GM19324 (cell line): ENCODE data around the gene TAF1C.
A peak's percentile ranks its signal among the peaks of the same experiment; 100 is the strongest.

ENCODE experiments used
- ATAC-seq: cut with Tn5 transposase; IDR thresholded peaks from one replicate; pipeline ENCODE4 v1.9.1; 2021; ENCODE audit warnings: mild to moderate bottlenecking, moderate library complexity; ENCODE audit not compliant: unreplicated experiment, low FRiP score

The TAF1C gene

DNA sequence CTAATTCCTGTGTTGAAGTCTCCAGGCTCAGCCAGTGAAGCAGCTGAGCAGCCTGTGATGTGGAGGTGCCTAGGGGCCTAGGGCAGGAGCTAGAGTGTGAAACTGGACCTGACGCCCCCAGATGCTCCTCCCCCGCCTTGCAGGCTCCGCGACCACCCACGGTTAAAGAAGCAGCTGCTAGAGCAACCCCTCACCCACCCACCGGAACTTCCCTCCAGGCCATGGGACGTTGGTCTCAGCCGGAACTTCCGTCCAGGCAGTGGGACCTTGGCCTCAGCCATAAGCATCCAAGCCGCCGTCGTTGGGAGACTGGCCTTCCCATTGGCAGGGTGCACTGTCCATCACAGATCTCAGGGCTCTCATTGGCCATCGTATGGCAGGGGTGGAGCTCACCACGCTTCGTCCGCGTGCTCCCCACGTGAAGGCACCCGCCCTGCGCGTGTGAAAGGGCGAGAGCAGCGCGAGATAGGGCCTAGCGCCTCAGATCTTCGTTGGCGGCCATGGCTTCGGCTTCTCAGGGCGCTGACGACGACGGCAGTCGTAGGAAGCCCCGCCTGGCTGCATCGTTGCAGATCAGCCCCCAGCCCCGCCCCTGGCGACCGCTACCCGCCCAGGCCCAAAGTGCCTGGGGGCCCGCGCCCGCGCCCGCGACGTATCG, 4.0 kb upstream of the TAF1C start, which contains the start of gene ADAD2:
ADAD2 (plus strand) TSS at position 427 of the 658 bp plus-strand sequence; CDS start at position 501, 74 bp downstream.
- no peak for ATAC-seq

DNA sequence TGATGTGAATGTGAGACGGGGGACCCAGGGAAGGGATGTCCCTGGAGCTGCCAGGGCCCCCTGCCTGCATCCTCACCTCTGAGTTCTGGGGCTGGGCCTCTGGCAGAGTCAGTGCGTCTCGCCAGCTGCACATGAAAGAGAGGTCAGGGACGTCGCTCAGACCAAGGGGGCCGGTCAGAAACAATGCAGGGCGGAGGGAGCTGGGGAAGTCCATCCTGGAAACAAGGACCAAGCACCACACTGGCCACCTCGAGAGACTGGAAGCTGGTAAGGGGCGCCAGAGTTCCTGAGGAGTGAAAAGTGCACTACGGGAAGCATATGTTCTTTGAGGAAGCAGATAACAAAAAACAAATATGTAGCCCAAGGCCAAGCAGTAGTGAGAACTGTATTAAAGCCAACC, 2.1 kb downstream of the TAF1C start:
- no peak for ATAC-seq

DNA sequence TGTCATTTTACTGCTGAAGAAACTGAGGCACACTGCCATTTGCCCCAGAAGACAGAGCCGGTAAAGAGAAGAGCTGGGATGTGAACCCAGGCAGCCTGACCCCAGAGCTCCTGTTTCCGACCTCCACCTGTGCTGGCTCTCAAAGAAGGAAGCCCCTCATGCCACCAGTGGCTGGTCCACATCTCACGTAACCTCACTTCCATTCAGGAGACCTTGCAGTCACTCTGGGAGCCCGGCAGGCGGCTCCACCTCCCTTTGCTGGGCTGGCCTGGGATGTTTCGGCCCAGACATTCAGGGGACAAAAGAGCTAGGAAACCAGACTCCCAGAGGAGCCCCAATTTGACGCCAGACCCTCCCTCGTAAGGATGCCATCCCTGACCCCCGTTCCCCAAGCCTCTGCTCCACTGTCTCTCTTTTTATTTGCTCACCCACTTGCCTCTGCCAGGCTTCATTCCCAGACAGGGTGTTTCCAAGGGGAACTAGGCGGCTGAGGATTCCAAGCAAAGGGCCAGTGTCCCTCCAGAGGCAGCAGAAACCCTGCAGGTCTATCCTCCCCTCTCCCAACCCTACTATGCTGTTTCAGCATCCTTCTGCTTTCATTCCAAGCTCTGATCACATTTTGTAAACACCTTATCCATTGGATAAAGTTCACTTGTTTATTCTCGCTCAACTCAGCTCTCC, 2.8 kb downstream of the TAF1C start:
- no peak for ATAC-seq

DNA sequence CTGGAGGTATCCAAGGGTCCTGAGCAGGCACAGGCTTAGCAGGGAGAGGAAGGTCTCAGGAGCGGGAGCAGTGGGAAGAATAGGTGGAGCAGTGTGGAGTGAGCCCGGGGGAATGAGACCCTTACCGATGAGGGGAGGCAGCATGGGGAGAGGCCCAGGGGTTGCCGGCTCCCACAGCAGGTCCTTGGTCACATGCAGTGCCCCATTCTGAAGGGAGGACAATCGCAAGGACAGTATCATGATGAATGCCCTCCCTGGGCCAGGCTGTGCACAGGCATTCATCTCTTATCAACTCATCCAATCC, 3.3 kb downstream of the TAF1C start:
- ATAC-seq = no peak

DNA sequence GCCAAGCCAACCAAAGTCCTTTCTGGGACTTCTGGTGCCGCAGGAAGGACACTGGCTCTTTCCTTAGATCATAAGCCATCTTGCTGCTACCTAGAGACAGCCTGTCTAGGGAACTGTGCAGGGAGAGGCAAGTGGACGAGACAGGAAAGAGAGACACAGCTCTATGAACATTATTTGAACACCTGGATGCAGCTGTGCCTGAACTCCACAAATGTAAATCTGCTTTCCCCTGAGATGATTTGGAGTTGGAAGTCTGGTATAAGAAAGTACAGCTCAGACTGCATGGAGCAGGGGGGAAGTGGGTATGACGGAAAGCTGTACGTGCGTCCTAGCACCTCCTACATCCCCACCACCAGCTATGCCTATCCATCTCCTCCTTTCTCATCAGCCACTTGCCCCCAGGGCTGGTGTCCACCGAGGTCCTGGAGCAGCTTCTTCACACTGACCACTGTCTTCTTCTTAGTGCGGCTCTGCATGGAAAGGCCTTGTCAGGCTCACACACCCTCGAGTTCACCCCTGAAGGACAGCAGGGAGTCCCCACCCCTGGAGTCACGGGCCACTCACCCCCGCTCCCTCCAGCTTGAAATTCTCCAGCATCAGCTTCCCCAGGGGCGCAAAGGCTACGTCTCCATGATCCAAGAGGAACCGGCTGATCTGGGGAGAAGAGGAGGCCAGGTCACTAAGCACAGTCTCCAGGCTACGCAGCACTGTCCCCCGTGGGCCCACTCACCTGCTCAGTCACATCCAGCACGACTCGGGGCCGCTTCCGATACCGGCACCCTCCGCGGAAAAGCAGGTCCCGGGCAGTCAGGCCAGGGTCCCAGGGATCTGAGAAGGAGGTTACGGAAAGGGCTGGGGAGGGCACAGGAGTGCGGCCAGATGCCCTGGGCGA, 3.9 kb downstream of the TAF1C start:
- ATAC-seq = no peak

DNA sequence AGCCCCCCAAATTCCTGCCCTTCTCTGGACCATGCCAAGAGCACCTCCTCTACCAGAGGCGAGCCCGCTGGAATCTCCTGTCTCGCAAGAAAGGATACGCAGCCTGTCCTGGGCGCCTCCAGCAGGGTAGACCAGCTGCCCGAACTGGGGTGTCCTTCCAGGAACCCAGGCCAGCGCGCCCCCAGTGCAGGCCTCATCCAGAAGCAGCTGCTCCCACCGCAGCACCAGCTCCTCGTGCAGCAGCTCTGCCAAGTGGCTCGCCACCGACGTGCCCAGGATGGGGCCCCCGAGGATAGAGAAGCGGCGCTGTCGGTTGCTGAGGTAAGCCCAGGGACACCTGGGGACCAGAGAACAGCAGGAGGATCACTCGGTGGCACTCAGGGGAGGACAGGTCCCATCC, 4.8 kb downstream of the TAF1C start:
- no peak for ATAC-seq

DNA sequence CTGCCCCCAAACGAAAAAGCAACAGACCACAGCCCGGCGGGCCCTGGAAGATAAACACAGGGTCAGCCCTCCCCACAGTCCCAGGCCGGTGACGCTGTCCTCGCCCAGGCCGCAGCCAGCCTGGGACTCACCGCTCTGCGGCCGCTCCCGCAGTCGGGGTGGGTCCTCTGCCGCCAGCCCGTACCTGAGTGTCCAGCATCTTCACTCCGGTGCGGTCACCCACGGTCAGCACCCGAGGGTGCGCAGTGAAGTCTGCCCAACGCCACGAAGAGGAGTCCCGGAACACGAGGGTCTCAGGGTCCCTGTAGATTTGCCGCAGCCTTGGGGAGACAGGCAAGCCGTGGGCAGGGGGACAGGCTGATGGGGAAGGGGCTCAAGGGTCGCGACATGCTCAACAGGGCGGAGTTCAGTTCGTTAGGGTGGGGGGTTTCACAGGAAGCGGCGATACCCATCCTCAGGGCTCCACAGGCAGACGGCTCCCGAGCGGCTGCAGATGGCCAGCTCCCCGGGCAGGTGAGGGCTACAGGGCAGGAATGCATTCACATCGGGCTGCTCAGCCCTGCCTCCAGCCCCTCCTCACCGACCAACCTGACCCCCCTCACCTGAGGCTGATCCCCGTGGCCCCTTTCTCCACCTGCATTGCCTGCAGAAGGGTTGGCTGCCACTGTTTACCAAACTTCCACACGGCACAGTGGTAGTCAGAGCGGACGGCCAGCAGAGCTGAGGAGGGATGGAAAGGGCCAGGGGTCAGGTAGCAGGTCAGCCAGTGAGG, 5.5 kb downstream of the TAF1C start:
- ATAC-seq = no peak

DNA sequence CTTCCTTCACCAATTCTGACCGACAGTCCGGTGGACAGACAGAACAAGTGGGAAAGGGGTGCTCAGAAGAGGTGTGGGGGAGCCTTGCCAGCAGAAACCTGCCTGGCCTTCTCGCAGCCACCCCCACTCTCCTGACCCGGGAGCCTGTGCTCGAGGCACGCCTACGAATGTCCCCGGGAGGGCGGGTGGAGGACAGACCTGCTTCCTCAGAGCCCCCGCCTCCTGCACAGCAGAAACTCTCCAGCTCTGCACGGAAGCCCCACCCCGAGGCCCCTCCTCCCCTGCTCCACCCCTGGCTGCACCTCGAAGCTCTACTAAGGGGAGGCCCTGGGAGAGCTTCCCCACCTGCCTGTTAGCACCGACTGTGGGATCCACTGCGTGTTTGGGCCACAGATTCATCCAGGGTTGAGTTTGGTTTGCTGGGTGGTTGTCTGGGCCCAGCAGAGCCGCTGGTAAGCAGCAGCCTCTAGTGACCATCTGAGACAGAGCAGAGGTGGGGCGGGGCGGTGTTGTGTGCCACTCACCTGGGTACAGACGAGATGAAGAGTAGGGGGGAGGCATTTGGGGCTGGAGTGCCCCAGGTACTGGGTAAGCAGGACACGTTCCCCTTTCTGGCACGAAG, 6.2 kb downstream of the TAF1C start:
- ATAC-seq = no peak

DNA sequence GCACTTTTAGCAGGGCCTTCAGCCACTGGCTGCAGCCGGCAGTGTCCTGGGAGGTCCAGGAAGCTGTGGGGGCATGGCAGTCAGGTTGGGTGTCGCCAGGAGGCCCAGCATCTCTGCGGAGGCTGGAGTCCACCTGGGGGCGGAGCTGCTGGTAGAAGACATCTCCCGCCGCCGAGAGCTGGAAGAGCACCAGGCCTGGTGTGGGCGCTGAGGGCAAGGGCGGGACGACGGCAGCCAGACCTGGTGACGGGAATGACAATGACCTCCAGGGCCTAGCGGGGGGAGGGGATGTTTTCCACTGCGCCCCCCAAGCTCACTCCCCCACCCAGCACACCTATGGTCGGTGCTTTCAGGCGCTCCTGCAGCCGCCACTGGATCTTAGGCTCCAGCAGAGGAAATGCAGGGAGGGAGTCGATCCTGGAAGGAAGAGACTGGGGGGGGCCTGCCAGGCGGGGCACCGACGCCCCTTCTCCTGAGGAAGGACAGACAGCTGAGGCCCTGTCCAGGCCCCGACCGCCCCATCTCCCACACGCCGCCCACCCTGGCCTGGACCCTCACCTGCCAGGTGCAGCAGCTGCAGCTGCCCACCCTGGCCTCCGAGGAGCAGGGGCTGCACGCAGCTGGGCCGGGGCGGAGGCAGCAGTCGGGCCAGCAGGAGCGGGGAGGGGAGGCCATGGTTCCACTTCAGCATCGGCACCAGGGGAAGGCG, 7.1 kb downstream of the TAF1C start:
- ATAC-seq = no peak

DNA sequence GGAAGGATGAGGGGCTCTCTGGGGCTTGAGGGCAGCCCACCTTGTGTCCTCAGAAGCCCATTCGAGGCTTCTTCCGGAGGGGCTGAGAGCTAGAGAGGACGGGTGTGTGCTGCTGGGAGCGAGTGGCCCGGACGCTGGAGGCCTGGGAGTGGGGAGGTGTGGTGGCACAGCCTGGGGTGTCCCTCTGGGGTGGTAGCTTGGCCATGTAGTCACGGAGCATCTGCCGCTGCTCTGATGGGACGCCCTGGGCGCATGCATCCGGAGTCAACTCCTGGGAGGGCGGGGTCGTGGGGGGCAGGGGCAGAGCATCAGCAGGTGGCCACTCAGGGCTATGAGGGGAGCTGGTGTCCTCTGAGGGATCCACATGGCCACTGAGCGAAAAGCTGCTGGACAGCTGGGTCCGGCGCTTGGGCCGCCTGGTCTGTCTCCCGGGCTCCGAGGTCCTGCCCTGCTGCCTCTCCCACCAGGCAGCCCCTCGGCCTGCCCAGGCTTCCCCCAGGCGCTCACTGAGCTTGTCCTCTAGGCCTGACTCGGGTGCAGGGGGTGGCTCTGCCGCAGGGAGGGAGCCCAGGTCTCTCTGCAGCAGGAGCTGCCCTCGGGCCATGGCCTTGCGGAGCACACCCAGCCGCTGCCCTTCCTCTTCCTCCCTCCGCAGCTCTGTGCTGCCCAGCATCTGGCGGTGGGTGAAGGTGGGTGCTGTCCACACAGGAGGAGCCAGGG, 7.8 kb downstream of the TAF1C start:
- ATAC-seq = no peak

DNA sequence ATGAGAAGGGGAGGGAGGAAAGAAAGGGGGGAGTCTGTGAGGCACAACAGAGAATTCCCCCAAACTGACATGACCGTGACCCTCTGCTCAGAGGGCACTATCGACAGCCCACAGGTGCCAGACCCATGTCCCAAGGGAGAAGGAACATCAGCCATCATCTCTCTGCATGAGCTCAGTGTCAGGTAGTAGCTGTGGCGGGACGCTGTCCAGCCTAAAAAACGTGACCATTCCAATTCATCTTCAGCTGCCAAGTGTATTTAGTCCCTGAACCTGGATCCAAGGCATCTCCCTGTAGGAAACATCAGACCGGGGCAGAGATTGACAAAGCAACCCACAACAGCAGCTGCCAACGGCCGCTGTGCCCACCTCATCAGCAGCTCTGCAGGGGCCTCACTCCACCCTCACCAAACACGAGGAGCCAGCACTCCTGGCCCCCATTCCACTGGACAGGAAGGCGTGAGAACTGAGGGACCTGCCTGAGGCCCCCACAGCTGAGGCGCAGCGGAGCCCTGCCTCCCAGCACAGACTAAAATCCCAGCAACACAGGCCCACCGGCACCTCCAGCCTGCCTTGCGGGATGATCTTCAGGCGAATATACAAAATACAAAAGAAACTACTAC, 8.6 kb downstream of the TAF1C start:
- ATAC-seq = no peak

DNA sequence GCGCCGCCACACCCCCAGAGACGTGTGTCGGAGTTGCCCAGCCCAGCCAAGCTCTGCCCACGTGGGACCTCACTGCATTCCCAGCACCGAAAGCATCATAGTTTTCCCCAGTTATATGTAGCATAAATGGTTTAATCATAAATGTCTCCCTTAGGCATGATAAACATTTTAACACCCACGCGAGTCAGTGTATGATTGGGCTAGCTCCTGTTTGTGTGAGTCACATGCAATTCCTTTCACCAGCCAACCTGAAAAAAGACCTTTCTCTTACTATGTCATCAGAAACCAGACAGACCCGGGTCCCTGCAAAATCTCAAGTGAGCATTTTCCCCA, 9.2 kb downstream of the TAF1C start:
- no peak for ATAC-seq

DNA sequence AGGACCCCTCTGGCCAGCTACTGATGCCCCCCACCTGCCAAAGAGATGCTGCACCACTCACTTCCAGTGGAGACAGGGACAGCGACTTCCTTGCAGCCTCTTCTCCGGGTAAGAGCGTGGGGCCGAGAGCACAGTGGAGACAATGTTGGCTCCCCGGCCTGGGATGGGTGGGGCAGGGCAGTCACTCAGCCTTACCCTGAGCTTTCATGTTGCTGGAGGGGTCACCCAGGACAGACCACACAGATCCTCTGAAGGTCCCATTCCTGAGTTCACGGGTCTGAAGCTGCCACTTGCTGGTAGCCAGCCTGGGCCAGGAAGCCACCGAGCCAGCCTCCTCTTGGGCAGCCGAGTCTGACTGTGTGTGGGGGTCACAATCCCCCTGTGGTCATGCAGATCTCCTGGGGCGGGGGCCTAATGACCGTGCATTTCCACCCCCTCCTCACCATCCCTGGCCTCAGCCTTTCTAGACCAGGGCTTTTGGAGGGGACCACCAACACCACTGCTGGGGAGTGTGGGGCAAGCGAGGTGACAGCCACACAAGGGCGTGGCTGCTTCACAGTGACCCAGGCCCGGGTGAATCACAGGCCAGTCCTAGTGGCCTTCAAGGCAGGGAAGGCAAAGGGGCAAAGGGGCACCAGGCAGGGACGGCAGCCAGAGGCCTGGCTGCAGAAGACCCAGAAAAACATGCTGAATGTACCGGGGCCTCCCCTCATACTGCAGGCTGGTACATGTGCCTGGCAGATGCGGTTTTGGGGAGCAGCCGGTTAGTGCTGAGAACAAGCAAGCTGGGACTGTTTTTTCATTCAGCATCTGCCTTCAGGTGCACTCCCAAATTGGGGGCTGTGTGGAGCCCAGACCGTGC, 10.4 kb downstream of the TAF1C start:
- ATAC-seq = no peak

DNA sequence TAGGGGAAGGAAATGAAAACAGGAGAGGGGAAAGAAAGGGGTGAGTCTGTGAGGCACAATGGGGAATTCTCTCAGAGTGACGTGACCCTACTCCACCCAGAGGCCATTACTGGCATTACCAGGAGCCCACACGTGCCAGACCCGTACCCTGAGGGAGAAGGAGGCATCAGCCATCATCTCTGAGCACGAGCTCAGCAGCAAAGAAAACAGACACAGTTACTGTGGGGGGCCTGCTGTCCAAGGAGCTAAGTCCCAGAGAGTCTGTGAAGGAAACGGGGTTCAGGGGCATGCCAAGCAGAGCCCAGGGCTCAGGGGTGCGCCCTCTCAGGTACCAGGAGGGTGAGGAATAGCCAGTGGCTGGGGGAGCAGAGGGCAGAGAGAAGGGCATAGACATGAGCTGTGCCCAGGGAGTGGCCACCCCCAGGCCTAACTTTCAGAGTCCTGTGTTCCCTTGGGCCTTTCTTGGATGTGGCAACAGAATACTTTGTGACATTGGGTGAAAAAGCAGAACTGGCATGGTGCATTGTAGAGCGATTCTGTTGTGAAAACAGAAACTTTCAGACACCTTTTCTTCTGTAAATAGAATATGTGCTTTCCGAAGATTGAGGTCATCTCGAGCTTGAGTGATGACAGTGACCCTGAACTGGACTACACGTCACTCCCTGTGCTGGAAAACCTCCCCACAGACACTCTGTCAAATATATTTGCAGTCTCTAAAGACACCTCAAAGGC, 11.3 kb downstream of the TAF1C start:
- peak; percentile 57 for ATAC-seq

DNA sequence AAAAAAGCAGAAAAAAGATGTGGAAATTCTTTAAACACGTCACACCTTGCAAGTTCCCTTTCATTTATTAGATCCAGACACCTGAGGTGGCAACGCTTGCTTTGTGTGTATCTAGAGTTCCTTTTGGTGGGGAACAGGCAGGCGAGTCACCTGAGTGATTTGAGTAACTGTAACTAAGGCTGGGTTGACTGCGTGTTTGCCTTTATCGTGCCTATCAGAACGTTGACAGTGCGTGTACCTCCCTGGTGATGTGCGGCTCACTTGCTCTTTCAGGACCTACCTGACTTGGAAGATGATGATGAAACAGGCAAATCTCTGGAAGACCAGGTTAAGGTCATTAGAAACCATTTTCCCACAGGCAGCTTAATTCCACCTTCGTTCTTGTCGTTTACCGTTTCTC, 12.5 kb downstream of the TAF1C start:
- no peak for ATAC-seq

DNA sequence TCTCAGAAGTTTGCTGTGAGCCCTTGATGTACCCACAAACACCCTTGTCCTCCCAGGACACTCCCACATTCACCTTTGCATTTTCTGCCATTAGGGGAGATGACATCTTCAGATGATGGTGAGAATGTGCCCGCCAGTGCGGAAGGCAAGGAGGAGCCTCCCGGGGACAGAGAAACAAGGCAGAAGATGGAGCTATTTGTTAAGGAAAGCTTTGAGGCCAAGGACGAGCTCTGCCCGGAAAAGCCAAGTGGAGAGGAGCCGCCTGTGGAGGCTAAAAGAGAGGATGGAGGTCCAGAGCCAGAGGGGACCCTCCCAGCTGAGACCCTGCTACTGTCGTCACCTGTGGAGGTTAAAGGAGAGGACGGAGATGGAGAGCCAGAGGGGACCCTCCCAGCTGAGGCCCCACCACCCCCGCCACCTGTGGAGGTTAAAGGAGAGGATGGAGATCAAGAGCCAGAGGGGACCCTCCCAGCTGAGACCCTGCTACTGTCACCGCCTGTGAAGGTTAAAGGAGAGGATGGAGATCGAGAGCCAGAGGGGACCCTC, 17.0 kb downstream of the TAF1C start:
- ATAC-seq = no peak
